Glomerular visceral epithelial cell (primary cell): ENCODE measurements around the gene NAT10.
"Not testable (repeated sequence)": the region's sequence is repeated elsewhere in the genome, so short reads cannot be mapped to it uniquely, and the experiment has no call there.

Experiments used
- DNase-seq: peaks from one replicate; pipeline ENCODE4 v3.0.0-alpha.2; 2016; ENCODE audit errors: extremely low spot score

Gene NAT10

GRCh38 chr11:34105079-34105956 is at the start of gene NAT10:
NAT10 (plus strand) TSS chr11:34105629; CDS start chr11:34108226, 2,597 bp downstream.
- DNase-seq = peak; percentile 98

DNA sequence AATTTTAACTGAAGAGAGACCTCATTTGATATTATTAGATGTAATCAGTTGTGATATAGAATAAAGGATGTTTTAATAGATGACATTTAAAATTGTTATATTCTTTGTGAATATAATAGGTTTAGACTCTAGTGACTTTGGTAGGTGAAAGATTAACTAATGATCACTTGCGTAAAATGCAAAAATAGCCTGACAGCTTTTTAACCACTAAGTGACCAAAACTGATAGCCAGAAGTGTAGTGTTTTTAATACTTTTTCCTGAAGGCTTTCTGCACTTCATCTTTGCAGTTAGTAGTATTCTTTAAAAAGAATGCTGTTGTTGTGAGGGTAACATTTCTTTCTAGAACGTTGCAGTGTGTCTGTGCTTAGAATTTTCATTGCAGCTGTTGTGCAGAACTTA is 48.8 kb upstream of the NAT10 start:
- DNase-seq = no peak

DNA sequence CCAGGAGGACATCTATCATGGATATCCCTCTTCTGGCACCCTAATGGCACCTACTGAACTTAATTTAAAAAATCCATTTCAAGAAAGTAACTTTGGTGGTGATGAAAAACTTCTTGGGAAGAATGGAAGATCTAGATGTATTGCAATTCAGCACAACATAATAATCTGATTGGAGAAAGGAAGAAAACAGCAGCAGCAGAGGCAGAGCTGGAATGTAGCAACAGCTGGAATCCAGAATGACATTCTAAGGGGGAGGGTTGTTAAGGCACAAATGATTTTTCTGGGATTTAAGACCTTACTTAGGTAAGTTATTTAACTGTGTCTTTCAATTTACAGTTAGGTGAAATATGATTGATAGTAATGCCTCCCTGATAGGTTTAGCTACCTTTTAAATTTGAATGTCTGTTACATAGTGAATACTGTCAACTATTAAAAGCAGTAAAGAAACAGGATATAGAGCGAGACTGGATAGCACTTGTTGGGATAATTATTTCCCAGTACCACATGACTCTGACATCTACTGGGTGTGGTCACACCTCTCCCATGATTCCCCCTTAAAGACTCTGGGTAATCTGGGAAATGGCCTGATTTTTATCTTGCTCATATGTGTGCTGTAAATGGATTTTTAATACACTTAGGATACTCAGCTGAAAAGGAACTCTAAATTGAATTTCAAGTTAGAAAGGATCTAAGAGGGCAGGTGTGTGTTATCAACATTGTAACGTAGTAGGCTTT is 42.2 kb upstream of the NAT10 start:
- DNase-seq = no peak

DNA sequence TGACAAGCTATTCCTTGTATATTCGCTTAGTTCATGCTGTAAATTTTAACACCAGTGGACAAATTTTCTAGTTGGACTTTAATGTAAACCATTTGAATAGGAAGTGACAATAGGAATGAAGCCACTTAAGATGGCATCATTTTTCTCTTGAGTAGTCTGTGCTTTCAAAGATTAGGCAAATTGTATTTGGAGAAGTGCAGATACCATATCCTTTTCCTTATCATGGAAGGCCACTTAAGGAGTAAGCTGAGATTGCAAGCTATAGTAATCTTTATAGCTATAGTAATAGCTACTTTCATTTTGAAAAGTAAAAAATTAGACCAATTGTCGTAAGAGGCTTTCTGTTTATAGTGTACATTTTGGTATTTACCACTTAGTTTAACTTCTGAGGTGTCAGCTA is 41.1 kb upstream of the NAT10 start:
- no peak for DNase-seq

DNA sequence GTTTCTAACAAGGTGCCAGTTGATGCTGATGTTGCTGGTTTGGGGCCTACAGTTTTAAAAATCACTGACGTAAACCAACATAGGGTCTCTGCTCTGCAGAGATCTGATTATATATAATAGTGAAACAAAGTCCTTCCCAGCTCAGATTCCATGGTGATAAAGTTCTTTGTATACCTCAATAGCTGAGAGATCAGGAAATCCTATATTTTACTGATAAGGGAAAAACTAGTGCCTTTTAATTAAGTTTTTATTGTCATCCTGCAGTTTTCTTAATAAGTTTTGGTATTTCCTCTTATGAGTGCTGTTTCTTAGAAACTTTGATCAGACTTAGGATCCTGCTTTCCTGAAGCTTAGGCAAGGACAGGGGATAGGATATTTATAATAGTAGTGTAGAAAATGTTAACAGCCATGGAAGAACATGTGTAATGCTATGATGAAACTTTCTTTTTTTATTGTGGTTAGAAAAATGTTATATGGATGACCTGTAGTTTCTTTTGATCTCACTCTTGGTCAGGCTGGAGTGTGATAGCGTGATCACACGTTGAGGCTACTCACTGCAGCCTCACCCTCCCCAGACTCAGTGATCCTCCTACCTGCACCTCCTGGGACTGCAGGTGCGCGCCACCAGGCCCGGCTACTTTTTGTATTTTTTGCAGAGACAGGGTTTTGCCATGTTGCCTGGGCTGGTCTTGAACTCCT is 39.8 kb upstream of the NAT10 start:
- no peak for DNase-seq

- not testable (repeated sequence) for DNase-seq
These were observed 38.7 kb upstream of the NAT10 start for GRCh38 chr11:34066766-34067165.

DNA sequence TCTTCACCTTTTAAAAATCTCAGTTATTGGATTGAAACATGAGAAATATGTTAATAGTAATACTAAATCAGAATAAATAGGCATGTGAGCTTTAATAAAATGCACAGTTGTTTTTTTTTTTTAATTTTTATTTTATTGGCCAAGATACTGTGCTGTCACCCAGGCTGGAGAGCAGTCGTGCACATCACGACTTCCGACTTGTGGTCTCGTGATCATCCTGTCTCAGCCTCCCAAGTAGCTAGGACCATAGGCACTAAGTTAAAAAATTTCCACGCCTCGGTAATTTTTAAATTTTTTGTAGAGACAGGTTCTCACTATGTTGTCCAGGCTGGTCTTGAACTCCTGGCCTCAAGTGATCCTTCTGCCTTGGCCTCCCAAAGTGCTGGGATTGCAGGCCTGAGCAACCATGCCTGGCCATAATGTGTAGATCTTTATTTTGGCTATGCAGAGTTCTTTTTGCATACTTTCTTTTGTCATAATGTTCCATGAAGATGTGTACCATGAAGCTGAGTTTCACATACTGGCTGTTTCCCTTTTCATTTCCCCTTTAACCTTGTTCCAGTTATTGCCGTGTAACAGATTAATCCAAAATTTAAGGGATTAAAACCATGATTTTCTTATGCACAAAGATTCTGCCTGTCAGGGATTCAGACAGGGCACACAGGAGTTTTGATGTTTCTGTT is 37.9 kb upstream of the NAT10 start:
- DNase-seq = no peak

- DNase-seq = no peak
These were observed 37.3 kb upstream of the NAT10 start for GRCh38 chr11:34068111-34068510.

GRCh38 chr11:34071306-34071705 is 34.1 kb upstream of the NAT10 start:
- DNase-seq = not testable (repeated sequence)

DNA sequence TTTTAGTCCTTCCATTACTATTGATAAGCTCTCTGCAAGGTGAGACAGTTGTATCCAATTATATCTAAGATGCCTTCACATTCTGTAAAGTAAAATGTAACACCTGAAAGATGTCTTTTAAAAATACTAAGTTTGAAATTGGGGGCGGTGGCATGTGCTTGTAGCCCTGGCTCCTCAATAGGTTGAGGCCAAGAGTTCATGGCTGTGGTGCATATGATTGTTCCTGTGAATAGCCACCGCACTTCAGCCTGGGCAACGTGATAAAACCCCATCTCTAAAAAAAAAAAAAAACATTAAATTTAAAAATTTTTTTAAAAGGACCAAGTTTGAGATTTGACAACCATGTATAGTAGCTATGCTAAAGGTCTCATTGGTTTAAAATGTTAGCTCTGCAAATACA is 33.4 kb upstream of the NAT10 start:
- DNase-seq = no peak

- DNase-seq = no peak
These were observed 32.6 kb upstream of the NAT10 start for GRCh38 chr11:34072832-34073231.

- DNase-seq = no peak
These were observed 31.0 kb upstream of the NAT10 start for GRCh38 chr11:34074391-34074790.

- DNase-seq = no peak
These were observed 30.1 kb upstream of the NAT10 start for GRCh38 chr11:34075178-34075820.

DNA sequence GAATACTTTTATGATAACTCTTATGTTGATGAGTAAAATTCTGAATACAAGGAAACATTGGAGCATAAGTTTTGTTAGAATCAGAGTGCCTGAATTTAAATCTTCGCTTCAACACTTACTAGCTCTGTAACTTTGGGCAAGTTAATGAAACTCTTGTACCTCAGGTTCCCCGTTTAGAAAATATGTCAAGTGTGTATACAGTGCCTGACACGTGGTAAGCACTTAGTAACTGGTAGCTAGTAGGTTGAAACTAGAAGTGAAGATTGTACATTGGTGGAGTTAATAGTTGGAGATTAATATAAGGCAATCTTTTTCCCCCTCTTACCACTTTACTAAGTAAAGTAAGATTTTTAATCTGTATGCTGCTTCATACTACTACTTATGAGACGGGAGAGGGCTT is 24.8 kb upstream of the NAT10 start:
- DNase-seq = no peak

GRCh38 chr11:34084637-34085036 is 20.8 kb upstream of the NAT10 start:
- DNase-seq = no peak

- peak; percentile 29 for DNase-seq
These were observed 18.7 kb upstream of the NAT10 start for GRCh38 chr11:34086554-34087283.

DNA sequence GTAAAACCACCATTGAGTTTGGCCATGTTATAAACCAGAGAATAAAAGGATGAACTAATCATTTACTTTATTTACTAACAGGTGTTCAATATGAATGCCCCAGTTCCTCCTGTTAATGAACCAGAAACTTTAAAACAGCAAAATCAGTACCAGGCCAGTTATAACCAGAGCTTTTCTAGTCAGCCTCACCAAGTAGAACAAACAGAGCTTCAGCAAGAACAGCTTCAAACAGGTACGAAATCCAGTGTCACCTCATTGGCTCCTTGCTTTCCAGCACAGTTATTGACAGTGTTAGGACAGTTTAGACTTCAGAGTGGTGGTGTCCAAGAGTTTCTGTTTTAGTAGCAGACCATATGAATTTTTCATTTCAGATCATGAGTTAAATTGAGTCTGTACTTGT is 13.6 kb upstream of the NAT10 start:
- DNase-seq = no peak

DNA sequence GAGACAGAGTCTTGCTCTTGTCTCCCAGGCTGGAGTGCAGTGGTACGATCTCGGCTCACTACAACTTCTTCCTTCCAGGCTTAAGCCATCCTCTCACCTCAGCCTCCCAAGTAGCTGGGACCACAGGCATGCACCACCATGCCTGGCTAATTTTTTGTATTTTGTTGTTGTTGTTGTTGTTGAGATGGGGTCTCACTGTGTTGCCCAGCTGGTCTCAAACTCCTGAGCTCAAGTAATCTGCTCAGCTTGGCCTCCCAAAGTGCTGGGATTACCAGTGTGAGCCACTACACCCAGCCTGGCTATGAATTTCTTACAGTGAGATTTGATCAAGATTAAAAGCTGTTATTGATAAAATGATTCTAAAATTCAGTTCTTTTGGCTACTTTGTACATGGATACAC is 10.5 kb upstream of the NAT10 start:
- DNase-seq = not testable (repeated sequence)

GRCh38 chr11:34098813-34099212 is 6.6 kb upstream of the NAT10 start:
- no peak for DNase-seq

DNA sequence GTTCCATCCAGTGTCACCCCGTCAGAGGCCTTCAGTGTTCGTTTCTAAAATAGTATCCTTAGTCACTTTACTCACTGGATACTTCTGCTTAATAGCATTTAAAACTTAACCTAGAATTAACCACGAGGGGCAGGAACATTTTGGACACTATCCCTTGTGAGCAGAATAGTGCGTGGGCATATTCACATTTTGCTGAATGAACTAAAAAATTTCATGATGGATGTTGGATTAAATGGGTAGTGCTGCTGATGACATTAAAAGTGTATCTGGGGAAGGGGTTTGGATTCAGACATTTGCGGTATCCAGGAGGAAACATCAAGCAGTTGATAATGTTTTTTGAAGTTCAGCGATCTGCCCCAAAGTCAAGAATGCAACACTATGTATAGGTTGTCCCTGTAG is 750 bp upstream of the NAT10 start:
- no peak for DNase-seq
